Esophagus muscularis mucosa (tissue), 3 donors: ENCODE results near the gene CENPV.

Source experiments
- CTCF ChIP-seq, 3 experiments: fragments of 200-600 bp in 2 of 3; fragments of 450-650 bp in 1 of 3; sonication (generic) in 2 of 3; IDR thresholded peaks; one replicate each; pipeline ENCODE4 v1.5.1; 2017 to 2019; ENCODE audit warnings: antibody characterized with exemption in 3 of 3, mild to moderate bottlenecking in 2 of 3, moderate library complexity in 1 of 3
- POLR2AphosphoS5 ChIP-seq, 2 donors: sonication (generic); formaldehyde crosslinking; IDR thresholded peaks; one replicate each; pipeline ENCODE4 v1.6.1; 2017; ENCODE audit warnings: antibody characterized with exemption in 2 of 2

GRCh38 chr17:16293931-16294330 lies 59.3 kb downstream of the CENPV start:
- TF ChIP-seq CTCF (IDR thresholded peaks at IDR 0.05) = no peak
- TF ChIP-seq POLR2AphosphoS5 (IDR thresholded peaks at IDR 0.05) = no peak
